Skeletal muscle tissue (tissue), 1 donor: ENCODE measurements around the gene NAA20. TPM values are rescaled to one million over a fixed set of nuclear protein-coding genes. Genes with fewer than 3 reads are reported as not detected.

Experiments
- total RNA-seq: library from RNA; depleted of rRNA; stranded (reverse); fragments of >200 nt; gene quantifications from one replicate; pipeline ENCODE4 v1.2.3, GENCODE V29; 2014

NAA20 gene
- total RNA-seq, 1 donor from 2014 or later, result 58.5 TPM

Other genes with a start within 250 kb of the NAA20 start
- gene CRNKL1, start 35.1 kb downstream of the NAA20 start, total RNA-seq, result 38.1 TPM
- 1.0 TPM for gene CFAP61, start 35.2 kb downstream of the NAA20 start, total RNA-seq